Fibroblast of the conjunctiva (primary cell): ENCODE data around the gene APEH.
A peak's percentile ranks its signal among the peaks of the same experiment; 100 is the strongest.
"Not testable (repeated sequence)": the region's sequence is repeated elsewhere in the genome, so short reads cannot be mapped to it uniquely, and the experiment has no call there.

ENCODE experiments used
- DNase-seq: peaks from one replicate; pipeline ENCODE4 v3.0.0-alpha.2; 2010; ENCODE audit warnings: low read depth

The APEH gene

GRCh38 chr3:49668861-49669260 is 5.3 kb upstream of the APEH start:
- no peak for DNase-seq

GRCh38 chr3:49669352-49669751 is 4.8 kb upstream of the APEH start:
- no peak for DNase-seq

- DNase-seq: no peak
Observed at GRCh38 chr3:49670940-49671290, 3.2 kb upstream of the APEH start.

GRCh38 chr3:49671291-49672288 is 2.6 kb upstream of the APEH start:
- peak; percentile 30 for DNase-seq

- DNase-seq: no peak
Observed at GRCh38 chr3:49673121-49673714, 933 bp upstream of the APEH start.

GRCh38 chr3:49674497-49674983 is 389 bp downstream of the APEH start:
- DNase-seq: no peak

GRCh38 chr3:49675912-49676311 is 1.8 kb downstream of the APEH start:
- no peak for DNase-seq

GRCh38 chr3:49680493-49681231 is 6.5 kb downstream of the APEH start:
- no peak for DNase-seq

GRCh38 chr3:49681232-49681522 is 7.0 kb downstream of the APEH start:
- no peak for DNase-seq

- no peak for DNase-seq
Observed at GRCh38 chr3:49681543-49681942, 7.4 kb downstream of the APEH start.

GRCh38 chr3:49683162-49683561 is 9.0 kb downstream of the APEH start:
- DNase-seq: no peak

- DNase-seq: not testable (repeated sequence)
Observed at GRCh38 chr3:49684453-49684852, 10.3 kb downstream of the APEH start.

- DNase-seq: not testable (repeated sequence)
Observed at GRCh38 chr3:49685103-49685502, 11.0 kb downstream of the APEH start.

GRCh38 chr3:49685846-49686245 is 11.7 kb downstream of the APEH start:
- not testable (repeated sequence) for DNase-seq

- not testable (repeated sequence) for DNase-seq
Observed at GRCh38 chr3:49686346-49686745, 12.2 kb downstream of the APEH start.

- not testable (repeated sequence) for DNase-seq
Observed at GRCh38 chr3:49686769-49687423, 12.7 kb downstream of the APEH start.

- DNase-seq: not testable (repeated sequence)
Observed at GRCh38 chr3:49687424-49687795, 13.3 kb downstream of the APEH start.

- not testable (repeated sequence) for DNase-seq
Observed at GRCh38 chr3:49688338-49689045, 14.3 kb downstream of the APEH start.

GRCh38 chr3:49689046-49689907 is 15.1 kb downstream of the APEH start, which contains the start of the genes MST1 and RNF123:
Gene MST1, minus strand, starts transcription at chr3:49689474. Its CDS starts 783 bp downstream, at chr3:49688691.
Gene RNF123, plus strand, starts transcription at chr3:49689557. Its CDS starts 1,609 bp downstream, at chr3:49691166.
- DNase-seq: peak; percentile 75

- DNase-seq: not testable (repeated sequence)
Observed at GRCh38 chr3:49689908-49690624, 15.9 kb downstream of the APEH start.
